NCI-H1930 (cell line): ENCODE results near the gene RGL3.
"Not testable (repeated sequence)": the region's sequence is repeated elsewhere in the genome, so short reads cannot be mapped to it uniquely, and the experiment has no call there.

ENCODE experiments used
- DNase-seq, 2 experiments: peaks; one replicate each; lab custom pipeline; 2025; lab: John Stamatoyannopoulos, UW

The RGL3 gene

DNA sequence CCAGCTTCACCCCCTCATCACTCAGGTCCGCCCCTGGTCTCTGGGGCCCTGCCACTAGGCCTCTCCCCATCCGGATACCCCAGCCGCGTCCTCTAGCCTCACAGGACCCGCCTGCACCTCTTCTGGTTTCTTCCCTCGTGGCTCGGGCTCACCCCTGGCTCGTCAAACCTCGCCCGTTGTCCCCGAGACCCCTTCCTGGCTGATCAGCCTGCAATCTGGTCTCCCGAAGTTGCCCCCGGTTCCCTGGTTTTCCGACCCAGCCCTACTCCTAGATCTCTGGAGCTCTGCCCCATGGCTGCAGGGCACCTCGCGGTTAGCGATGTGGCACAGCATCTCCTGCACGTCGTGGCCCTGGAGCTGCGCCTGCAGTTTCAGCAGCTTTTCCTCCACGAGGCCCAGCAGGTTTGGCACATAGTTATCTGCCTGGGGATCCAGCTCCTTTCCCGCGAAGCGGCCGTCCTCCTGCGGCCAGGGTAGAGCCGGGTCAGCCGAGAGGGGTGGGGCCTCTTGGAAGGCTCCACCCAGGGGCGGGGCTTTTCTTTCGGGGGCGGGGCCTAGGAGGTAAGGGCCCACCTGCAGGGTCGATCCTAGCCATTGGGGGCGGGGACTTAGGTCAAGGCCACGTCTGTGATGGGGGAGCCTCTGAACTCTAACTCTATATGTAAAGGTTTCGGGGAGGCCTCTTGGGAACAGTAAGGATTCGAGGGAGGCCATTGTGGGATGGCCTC lies 2.4 kb upstream of the RGL3 start:
- DNase-seq = no peak

- no peak for DNase-seq
Measured at GRCh38 chr19:11420429-11421370, 1.6 kb upstream of the RGL3 start.

GRCh38 chr19:11418094-11418548 lies 993 bp downstream of the RGL3 start:
- no peak for DNase-seq

DNA sequence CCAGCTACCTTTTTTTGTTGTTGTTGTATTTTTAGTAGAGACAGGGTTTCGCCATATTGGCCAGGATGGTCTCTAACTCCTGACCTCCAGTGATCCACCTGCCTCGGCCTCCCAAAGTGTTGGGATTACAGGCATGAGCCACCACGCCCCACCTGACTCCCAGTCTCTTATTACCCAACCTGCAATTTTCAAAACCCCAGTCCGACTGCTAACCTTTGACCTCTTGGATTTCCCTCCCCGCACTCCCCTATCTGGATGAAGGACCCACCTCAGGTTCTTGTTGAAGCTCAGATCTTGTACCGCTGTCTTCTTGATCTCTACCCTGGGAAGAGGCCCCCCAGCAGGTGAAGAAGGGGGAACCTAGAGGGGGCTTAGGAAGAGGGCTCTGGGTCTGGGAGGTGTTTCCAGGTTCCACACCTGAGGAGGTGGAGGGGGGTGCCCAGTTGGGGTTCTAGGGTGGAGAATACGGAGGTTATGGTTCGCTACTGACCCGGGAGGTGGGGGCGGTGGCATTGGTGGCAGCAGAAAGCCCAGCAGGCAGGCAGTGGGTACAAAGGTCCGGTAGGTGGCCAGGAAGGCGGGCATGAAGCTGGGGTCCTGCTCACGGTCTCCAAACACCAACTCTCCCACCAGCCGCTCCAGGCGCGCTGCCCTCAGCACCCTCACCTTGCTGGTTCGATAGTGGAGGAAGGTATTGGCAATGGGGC lies 2.6 kb downstream of the RGL3 start:
- DNase-seq = no peak

GRCh38 chr19:11414544-11414943 lies 4.6 kb downstream of the RGL3 start:
- DNase-seq = peak; percentile 10 to 37

DNA sequence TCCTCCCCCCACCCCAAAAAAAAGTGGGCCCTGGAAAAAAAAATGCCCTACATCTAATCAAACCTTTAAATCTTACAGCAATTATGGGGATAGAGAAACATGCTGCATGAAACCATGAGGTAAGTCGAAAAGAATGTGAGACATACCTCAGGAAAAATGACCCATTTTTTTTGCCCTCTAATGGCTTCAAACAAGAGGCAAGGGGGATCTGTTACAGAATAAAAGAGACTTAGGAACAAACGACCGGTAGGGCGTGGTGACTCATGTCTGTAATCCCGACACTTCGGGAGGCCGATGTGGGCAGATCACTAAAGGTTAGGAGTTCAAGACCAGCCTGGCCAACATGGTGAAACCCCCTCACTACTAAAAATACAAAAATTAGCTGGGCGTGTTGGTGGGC lies 8.4 kb downstream of the RGL3 start:
- no peak for DNase-seq

GRCh38 chr19:11408591-11408990 lies 10.5 kb downstream of the RGL3 start:
- DNase-seq = no peak

DNA sequence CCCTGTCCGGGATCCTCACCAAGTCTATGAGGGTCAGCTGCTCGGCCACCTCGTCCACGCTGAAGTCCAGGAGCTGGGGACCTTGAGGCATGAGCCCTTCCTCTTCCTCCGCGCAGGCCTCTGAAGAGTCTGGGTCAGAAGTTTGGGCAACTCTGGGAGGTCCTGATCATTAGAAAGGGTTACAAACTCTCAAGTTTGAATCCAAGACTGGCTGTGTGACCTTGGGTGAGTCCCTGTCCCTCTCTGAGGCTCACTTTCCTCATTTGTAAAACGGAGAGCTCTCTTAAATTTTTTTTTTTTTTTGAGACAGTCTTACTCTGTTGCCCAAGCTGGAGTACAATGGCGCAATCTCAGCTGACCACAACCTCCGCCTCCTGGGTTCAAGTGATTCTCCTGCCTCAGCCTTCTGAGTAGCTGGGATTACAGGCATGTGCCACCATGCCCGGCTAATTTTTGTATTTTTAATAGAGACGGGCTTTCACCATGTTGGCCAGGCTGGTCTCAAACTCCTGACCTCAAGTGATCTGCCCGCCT lies 12.3 kb downstream of the RGL3 start:
- not testable (repeated sequence) for DNase-seq

- DNase-seq = no peak
Measured at GRCh38 chr19:11405846-11406643, 13.1 kb downstream of the RGL3 start.

- no peak for DNase-seq
Measured at GRCh38 chr19:11404588-11405222, 14.4 kb downstream of the RGL3 start.

DNA sequence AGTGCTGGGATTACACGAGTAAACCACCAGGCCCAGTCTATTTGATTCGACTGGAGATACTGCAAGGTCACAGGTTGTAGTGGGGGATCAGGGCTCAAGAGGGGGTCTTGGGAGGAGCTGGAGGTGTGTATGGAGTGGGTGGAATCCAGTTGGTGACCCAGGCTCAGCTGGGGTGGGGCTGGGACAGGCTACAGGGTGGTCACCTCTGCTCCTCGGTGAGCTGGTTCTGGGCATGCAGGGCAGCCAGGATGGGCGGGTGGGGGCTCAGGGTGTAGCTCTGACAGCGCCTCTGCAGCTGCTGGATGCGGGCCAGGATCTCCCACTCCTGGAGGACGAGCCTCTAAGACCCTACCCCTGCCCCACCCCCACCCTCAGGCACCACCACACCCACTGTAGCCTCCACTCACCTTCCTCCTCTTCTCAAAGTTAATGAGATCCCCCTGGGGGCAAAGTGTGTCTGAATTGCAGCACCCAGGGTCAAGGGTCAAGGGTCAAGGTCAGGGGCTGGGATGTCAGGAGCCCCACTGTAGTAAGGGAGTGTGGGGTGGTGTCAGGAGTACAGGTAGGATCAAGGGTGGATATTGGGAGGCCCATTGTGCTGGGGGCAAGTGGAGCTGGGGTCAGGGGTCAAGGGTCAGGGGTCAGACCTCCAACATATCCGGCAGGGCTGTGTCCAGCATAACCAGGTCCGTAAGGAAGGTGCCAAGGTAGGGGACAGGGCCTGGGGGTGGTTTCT lies 17.1 kb downstream of the RGL3 start:
- no peak for DNase-seq

- no peak for DNase-seq
Measured at GRCh38 chr19:11400798-11401197, 18.3 kb downstream of the RGL3 start.

DNA sequence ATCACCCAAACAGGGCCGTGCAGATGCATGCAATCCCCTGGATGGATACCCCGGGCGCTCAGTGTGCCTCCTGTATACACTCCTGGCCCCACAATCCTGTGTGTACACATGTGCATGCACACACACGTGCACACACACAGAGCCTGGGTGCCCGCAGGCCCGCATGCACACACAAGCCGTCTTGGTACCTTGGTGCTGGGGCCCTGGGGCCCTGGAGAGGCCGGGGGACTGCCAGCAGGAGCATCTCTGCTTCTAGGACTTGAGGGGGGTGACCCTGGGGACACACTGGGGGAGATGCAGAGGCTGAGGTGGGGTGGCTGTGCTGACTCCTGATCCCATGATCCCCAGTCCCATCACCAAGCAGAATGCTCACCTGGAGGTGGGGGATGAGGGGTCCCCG lies 19.4 kb downstream of the RGL3 start:
- no peak for DNase-seq

DNA sequence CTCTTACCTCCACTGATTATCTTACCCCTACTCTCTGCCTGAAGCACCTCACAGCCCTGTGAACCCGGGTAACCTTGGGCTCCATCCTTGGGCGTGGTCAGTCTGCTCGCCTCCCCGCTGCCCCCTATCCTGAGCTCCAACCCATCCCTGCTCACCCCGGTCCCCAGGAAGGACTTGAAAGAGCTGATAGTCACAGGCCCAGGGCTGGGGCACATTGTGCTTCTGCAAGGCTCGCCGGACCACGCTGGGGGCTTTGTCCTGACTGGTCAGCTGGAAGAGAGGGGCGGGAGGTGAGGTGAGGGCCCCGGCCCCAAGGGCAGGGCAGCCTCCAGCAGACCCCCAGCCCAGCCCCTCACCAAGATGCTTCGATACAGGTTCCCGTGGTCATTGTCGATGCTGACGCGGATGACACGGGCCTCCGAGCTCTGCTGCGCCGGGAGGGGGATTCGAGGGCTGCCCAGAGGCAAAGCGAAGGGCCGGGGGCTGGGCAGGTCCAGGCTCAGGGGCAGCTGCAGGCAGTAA lies 22.0 kb downstream of the RGL3 start:
- DNase-seq = no peak

- no peak for DNase-seq
Measured at GRCh38 chr19:11390933-11391680, 28.0 kb downstream of the RGL3 start.

- DNase-seq = no peak
Measured at GRCh38 chr19:11390359-11390758, 28.8 kb downstream of the RGL3 start.

GRCh38 chr19:11387162-11388034 lies 31.7 kb downstream of the RGL3 start:
- no peak for DNase-seq

- no peak for DNase-seq
Measured at GRCh38 chr19:11384778-11385129, 34.4 kb downstream of the RGL3 start.
